CD4-positive, alpha-beta T cell treated with Interleukin-2 at 100 ng/mL for 4 hours (primary cell): ENCODE measurements around the gene SMS.

Experiments used
- DNase-seq: peaks from one replicate; pipeline ENCODE4 v3.0.0-alpha.2; 2020; ENCODE audit warnings: low spot score

Gene SMS

DNA sequence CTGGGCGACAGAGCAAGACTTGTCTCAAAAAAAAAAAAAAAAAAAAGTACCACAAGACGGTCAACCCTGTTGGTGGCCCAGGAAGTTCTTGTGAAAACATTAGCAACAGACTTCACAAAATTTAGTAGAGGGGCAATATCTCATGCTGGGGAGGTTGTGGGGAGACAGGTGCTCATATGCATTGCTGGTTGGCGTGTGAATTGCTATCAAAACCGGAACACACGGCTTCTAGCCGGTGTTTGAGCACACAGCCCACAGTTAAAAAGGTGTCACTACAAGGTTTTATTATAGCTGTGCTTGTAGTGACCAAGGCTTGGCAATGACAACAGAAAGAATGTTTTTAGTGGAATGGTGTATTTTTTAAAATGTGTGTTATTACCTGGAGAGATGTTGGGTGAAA lies 41.8 kb downstream of the SMS start:
- no peak for DNase-seq

DNA sequence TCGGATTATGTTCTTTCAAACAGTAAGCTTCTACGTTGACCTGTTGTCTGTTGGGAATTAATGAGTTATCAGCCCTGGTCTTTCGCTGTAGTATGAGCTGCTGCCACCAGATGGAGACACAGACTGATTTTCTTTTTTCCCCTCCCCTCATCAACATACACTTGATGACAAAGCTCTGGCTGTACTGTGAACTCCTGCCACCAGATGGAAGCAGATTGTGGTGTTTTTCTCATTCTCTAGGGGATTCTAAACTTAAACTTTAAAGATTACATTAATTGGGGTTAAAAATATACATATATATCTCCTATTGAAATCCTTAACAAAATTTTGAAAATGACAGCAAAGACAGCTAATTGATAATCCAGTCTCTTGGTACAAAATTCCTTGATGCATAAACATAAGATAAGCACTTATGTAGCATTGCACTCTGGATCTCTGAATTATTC lies 44.8 kb downstream of the SMS start:
- DNase-seq: peak; percentile 75

DNA sequence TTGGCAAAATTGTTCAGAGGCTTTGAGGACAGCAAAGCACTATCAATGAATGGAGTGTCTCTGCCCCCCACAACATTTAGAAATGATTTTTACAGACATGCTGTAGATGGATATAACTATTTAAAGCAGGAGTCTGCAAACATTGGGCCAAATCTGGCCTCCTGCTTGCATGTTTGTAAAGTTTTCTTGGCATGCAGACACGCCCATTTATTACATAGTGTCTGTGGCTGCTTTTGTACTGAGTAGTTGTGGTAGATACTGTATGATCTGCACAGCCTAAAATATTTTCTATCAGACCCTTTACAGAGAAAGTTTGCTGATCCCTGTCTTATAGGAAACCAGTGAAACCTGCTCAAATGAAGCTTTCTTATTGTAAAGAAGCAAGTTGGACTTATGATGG lies 46.1 kb downstream of the SMS start:
- DNase-seq: no peak

DNA sequence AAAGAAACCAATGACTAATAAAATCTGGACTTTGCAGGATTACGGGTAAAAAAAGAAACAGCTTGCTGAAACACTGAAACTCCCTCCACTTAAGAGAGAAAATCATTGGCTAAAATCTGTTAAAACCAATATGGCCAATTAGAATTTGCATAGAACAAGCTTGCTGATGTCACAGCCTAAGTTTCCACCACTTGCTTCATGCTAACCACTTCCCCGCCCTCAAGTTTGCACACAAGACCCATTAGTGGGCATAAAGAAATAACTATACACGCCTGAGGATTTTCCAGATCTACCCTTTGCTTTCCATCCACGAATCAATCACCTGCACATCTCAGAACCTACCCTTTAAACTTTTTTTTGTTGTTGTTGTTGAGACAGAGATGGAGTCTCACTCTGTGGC lies 48.9 kb downstream of the SMS start:
- DNase-seq: no peak

DNA sequence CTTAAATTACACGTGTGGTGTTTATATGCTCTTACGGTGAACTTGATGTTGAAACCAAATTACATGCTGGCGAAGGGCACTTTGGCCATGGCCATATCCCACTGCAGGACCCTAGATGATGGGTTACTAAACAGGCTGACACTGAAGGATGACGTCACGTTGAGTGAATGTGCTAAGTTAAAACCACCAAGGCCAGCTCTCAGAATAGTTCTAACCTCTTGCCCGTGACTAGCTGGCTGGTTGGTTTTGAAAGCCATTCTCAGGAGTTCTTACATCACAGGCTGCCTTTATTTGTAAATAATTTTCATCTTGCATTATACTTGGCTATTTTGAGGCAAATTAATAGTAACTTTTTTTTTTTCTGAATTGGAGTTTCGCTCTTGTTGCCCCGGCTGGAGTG lies 50.3 kb downstream of the SMS start:
- DNase-seq: no peak

DNA sequence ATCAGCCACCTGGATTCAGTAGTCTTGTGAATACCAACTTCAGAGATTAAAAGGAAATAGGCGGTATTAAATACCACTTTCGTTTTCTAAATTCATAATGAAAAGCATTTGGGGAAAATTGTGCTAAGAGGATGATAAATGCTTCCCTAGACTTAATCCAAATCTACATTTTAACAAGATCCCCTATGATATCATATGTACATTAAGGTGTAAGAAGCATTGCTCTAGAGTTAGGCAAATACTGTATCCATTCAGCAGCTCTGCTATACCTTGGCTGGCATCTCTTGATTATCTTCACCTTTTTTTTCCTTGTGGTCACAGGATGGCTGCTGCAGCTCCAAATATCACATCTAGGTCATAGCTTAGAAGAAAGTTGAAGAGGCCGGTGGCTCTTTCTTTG lies 51.0 kb downstream of the SMS start:
- DNase-seq: no peak

DNA sequence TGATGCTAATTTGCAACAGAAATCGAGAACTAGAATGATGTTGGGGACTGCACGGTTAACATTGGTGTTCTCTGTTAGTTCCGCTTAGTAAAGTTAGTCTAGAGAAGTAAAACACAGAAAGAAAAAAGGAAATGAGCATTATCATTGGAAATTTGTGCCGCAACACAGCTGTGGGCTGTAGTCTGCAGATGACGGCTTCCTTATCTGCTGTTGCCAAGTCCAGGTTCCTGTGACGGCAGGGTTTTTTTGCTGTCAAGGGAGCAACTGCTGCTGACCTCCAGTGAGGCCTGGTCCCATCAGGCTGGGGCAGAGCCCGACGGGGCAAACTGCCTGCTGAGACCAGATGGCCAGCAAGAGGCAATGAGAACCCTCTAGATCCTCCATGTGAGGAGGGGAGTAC lies 52.8 kb downstream of the SMS start:
- no peak for DNase-seq

DNA sequence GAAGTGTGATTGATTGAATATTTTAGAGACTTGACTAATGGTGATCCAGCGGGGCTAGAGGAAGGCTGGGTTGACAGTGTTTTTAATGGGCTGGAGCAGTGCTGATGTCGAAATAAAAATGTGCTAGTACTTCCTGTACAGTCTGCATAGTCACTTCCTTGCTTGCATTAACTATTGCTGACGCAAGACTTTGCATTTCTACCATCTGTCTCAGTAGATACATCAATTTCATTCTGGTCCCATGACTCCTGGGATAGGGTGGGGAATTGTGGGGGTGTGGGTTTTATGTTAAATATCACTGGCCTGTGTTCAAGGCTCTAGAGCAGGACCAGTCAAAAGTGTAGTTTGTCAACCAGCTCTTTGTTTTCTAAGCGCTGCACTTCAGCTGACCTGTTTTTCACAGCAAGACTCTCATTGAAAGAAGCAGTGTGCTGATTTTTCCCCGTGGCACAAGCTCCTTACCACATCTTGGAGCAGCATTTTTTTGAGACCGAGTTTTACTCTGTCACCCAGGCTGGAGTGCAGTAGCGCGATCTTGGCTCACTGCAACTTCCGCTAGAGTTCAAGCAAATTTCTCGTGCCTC lies 56.5 kb downstream of the SMS start:
- no peak for DNase-seq

DNA sequence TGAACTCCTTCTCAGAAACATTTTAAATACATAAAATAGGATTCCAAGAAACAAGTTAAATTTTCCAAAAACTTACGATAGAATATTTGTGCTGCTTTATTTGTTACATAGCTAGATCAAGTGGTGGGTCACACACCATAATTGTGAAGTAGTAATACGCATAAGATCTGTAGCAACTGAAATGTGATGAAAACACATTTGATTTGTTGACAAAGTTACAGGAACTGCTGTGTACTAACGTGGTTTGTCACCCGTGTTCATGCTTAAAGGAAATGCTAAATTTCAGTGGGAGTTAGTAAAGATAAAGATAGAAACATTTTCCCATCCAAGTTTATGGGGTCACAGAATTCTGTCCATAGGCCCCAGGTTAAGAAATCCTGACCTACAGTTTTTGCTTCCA lies 57.5 kb downstream of the SMS start:
- no peak for DNase-seq

DNA sequence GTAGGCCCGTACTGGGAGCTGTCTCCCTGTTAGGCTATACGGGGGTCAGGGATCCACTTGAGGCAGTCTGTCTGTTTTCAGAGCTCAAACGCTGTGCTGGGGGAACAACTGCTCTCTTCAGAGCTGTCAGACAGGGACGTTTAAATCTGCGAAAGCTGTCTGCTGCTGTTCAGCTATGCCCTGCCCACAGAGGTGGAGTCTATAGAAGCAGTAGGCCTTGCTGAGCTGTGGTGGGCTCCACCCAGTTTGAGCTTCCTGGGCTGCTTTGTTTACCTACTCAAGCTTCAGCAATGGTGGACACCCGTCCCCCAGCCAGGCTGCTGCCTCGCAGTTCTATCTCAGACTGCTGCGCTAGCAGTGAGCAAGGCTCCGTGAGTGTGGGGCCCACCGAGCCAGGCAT lies 64.4 kb downstream of the SMS start:
- no peak for DNase-seq

DNA sequence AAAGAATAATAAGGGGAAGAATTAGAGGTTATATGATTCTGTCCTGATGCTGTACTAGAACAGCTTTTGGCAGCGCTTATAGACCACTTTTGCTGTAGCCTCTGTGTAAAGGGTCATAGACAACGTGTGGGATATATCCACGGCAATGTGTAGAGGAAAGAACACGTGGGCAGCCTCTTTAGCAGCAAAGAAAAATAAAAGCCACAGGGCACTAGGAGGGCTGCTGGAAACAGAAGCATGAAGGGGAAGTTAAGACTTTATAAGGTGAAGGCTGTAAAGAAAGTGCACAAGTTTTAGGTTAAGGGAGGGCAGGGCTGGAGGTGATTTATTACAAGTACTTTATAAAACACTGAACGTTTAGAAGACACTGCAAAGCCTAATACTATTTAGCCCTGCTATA lies 71.5 kb downstream of the SMS start:
- no peak for DNase-seq

DNA sequence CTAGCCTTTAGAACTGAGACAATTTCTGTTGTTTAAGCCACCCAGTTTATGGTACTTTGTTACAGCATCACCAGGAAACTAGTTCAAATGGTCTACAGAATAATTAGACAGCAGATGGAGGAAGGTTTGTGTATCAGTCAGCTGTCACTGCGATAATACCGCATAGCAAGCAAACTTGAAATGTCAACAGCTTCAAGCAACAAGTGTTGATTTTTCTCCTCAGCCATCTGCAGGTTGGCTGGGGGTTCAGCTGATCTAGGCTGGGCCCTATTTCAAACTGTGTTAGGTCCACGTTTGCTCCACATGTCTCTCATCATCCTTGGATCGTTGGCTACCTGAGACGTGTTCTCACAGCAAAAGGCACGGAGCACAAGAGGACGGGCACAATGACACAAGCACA lies 72.4 kb downstream of the SMS start:
- no peak for DNase-seq

DNA sequence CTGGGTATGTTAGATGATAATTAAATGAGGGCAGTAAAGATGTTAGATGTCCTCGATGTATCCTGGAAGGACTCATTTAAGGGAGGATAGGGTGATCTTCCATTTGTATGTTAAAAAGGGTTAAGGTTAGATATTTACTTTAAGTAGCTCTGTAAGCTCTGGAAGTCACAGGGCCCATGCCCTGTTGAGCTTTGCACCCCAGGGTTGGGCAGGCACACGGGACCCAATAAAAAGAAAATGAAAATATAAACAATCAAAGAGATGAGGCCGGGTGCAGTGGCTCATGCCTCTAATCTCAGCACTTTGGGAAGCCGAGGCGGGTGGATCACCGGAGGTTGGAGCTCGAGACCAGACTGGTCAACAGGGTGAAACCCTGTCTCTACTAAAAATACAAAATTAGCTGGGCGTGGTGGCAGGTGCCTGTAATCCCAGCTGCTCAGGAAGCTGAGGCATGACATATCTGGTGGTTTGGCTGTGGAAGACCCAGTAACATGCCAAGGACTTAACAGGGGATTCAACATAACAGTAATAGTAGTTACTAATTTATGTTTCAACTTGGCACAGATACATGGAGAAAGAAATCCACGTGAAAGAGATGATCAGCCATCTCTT lies 74.7 kb downstream of the SMS start:
- DNase-seq: no peak

DNA sequence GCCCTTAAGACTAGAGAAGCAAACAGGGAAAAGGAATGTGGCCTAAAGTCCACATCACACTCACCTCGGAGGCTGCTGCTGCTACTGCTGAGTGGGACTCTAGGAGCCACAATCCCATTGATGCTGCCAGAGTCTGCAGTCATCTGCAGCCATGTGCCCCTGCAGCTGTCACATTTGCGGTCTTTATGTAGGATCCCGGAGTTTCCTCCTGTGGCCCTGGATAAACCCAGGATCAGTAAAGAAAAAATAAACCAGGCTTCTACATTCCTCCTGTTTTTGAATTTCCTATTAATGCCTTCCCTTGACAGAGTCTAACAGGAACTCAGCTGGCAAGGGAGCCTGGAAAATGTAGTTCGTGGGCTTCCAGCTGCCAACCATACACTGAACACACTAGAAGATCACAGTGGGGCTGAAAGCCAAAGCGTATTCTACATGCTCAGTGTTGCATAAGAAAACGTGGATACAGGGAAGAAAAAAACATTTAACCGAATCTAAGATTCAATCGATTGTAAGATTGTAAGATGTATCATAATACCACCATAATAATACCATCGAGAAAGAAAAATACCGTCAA lies 81.3 kb downstream of the SMS start:
- no peak for DNase-seq

DNA sequence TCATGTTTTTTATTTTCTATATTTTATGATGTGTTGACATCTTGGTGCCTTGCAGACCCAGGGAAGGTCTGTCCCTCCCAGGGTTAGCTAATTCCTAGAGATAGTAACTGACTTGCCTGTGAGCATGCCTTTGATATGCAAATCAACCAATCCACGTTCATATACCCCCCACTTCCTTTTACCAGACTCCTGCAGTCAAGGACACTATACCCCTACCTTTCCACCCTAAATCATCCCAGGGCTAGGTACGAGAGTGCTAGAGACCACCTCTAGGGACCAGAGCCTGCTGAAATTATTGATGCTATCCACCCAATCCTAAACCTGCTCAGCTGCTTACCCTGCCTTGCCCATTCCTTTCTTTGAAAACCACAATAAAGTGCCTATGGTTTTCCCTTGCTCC lies 84.1 kb downstream of the SMS start:
- DNase-seq: no peak

DNA sequence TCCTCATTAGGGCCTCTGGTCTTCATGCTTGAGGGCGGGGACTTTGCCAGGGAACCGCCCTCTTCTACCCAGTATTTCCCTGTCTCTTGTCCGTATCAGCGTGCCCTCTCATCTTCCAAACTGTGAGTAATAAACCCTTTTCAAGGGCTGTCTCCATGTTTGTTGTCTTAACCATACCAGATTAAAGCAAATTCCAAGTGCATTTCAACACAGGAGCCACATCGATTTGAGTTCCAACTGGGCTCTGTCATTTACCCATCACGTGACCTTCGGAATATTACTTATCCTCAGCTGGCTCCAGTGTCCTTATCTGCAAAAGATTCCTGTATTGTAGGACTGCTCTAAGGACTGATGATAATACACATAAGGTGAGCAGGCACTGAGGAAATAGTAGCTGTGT lies 85.2 kb downstream of the SMS start:
- DNase-seq: no peak

DNA sequence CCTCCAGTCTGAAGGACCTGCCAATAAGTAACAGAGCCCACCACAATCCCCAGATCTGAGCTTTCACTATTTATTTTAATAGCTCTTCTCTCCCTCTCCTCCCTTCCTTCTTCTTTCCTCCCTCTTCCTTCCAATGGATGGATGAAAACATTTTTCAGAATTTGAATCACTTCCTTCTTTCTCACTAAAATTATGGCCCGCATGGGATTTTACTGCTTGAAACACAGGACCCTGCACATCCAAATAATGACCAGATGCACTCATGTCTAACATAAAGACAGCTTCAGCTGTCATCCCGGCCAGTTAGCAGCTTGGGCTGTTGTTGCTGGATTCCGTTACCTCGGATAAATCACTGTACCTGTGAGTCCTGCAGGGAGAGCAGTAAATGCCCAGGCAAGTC lies 86.2 kb downstream of the SMS start:
- DNase-seq: no peak

DNA sequence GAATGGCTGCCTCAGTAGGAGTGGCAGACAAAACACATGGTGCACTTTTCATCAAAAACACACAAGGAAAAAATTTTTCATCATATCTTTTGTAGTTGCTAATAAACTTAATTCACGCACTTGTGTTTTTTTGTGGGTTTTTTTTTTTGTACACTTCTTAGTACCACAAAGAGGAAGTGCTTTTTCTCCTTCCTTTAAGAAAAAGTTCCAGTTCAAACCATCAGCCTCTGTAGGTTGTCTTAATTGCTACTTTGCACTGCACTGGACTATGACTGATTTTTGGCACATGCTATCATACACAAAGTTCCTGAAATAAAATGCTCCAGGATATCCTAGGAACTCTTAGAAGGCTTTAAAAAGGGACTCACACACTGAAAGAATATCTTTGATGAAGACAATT lies 91.6 kb downstream of the SMS start, which contains the start of gene PHEX:
PHEX (plus strand) TSS at position 242 of the 400 bp plus-strand sequence. CDS start 681 bp downstream, outside the sequence.
- no peak for DNase-seq

DNA sequence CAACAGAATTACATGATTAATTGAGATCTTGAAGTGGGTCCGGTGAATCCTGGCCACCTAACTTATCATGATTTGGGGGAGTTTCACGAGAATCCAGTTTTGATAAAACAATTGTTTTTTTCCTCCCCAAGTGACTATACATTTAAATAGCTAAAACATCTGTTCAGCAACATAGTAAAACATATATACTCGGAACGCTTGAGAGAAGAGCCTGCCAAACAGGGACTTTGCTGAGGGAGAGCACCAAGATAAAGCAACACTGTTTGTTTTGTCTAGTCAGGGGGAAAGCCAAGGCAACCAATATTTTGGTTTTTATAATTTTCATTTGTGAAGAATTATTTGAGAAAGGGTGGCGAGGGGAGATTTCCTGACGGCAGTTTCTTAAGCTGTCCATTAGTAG lies 92.0 kb downstream of the SMS start:
- no peak for DNase-seq

DNA sequence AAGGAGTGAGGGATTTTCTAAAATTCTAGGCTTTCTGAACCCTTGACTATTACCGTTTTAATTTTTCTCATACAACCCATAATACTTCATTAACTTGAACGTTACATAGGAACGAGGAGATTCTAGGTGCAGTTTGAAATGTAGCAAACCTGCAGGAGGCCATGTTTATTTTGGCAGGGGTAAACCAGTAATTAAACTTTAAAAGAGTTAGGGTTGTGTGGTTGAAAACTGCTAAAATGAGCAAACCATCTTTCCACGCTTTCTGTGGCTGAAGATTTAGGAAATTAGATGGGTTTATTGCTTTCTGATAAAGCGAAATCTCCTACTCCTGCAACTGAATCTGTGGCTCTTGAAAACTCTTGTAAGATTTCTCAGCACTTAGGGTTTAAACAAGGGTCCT lies 93.3 kb downstream of the SMS start:
- no peak for DNase-seq

DNA sequence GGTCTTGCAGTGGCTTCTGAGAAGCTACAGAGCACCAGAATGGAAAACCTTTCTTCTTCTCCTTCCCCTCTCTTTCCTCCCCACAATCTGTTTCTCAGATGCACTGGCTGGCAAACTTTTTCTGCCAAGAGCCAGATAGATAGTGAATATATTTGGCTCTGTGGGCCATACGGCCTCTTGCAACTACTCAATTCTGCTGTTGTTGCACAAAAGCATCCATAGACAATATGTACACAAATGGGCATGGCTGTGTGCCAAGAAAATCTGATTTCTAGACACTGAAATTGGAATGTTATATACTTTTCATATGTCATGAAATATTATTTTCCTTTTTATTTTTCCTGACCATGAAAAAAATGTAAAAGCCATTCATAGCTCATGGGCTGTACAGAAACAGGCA lies 94.7 kb downstream of the SMS start:
- DNase-seq: no peak

DNA sequence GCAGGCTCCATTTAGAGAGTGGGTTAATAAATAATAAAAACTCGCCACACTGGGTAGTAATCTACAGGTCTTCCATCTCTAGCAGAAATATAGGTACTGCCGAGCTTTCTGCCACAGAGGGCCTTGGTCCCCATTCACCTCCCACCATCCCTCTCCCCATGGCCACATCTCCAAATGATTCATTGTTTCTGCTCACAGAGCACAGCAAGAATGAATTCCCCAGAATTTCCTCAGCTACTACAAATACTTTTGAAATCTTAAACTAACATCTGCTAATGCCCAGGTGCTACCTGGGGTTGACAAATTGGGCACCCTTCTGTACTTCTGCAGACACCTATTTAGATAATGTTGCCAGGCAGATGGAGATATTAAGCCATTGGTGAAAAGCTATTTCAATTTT lies 96.7 kb downstream of the SMS start:
- no peak for DNase-seq

DNA sequence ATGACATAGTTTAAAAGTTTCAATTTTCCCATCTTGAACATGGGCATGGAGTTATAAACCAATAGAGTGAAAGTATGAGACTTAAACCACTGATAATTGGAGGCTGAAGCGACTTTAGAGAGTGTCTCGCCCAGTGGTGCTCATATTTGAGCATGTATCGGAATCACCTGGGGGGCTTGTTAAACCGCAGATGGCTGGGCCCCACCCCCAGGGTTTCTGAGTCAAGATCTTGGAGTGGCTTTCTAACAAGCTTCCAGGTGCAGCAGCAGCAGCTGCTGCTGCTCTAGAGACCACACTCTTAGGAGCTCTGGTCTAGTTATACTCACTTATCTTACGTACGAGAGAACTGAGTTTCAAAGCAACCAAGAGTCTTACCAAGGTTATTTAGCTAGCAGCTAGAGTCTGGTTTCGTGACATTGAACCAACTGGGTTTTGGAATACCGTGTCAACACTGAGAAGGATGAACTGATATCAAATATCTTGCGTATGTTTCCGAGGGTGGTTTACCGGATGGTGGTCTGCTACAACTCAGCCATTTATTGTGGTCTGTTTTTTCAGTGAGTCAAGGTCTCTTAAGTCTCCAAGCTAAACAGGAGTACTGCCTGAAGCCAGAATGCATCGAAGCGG lies 97.5 kb downstream of the SMS start:
- no peak for DNase-seq

DNA sequence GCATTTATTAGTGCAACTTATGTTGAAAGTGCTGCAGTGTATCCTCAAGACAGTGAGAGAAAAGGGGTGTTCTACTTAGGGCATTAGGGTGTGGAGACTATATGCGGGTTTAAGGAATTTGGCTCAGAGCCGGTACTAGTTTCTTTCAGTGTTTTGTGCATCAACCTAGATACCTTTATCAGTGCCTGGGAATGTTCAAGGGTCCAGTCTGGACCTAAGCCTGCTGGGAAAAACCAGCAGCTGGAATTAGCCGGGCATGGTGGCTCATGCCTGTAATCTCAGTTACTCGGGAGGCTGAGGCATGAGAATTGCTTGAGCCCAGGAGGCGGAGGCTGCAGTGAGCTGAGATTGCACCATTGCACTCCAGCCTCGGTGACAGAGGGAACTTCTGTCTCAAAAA lies 99.0 kb downstream of the SMS start:
- DNase-seq: no peak
